ENCODE measurements around the gene LAMA2. TPM values are rescaled to one million over a fixed set of nuclear protein-coding genes. Genes with fewer than 3 reads are reported as not detected.

LAMA2 gene
- total RNA-seq, 2 experiments from 2014 or later, result 0.69 to 1.5 TPM

GRCh38 chr6:129329678-129330077 lies 446.7 kb downstream of the LAMA2 start:
- no peaks in the 10 kb centered on the region for H3K4me1 Mint-ChIP-seq (ENCODE audit: low read depth)
- no peak for DNase-seq
- intact Hi-C loops (cut with micrococcal nuclease), result no loop called here
- peaks cover 2% of the 10 kb centered on the region for H3K27me3 Mint-ChIP-seq
- no peaks in the 10 kb centered on the region for H3K9me3 Mint-ChIP-seq
- TF ChIP-seq CTCF (IDR thresholded peaks at IDR 0.05), result no peak
- no peak overlapping the region for H3K27ac Mint-ChIP-seq
- H3K36me3 Mint-ChIP-seq (ENCODE audit: low read depth), result no peaks in the 10 kb centered on the region
- CTCF ChIA-PET, result interaction anchor here (1.3 kb wide), 1 partner anchor 8 kb away, joined by 3 read pairs; no protein-coding TSS in a partner anchor
- no peak for ATAC-seq
- H3K4me3 Mint-ChIP-seq, result no peak overlapping the region
- POLR2A ChIA-PET, result no interaction called here

- no peak for TF ChIP-seq CTCF (IDR thresholded peaks at IDR 0.05)
- Mint-ChIP-seq H3K27me3 (no peaks in the 10 kb centered on the region), H3K4me3 (no peak overlapping the region), H3K27ac (no peak overlapping the region), H3K4me1 (ENCODE audit: low read depth) (no peaks in the 10 kb centered on the region), H3K36me3 (ENCODE audit: low read depth) (no peaks in the 10 kb centered on the region), H3K9me3 (no peaks in the 10 kb centered on the region)
- ChIA-PET POLR2A (no interaction called here), CTCF (interaction anchor here (1.0 to 1.9 kb wide), 2 partner anchors 19 to 39 kb away, joined by 3 to 4 read pairs; no protein-coding TSS in a partner anchor)
- ATAC-seq (no peak), DNase-seq (no peak)
- intact Hi-C loops (cut with micrococcal nuclease), result no loop called here
Measured at GRCh38 chr6:129331450-129332138, 448.7 kb downstream of the LAMA2 start.

- H3K9me3 Mint-ChIP-seq, result no peaks in the 10 kb centered on the region
- peaks cover 8% of the 10 kb centered on the region for H3K27me3 Mint-ChIP-seq
- no peak overlapping the region for H3K27ac Mint-ChIP-seq
- no peak for TF ChIP-seq CTCF (IDR thresholded peaks at IDR 0.05)
- no peak for ATAC-seq
- ChIA-PET POLR2A (no interaction called here), CTCF (no interaction called here)
- H3K4me1 Mint-ChIP-seq (ENCODE audit: low read depth), result no peaks in the 10 kb centered on the region
- intact Hi-C loops (cut with micrococcal nuclease), result no loop called here
- peaks cover 2% of the 10 kb centered on the region for H3K36me3 Mint-ChIP-seq (ENCODE audit: low read depth)
- DNase-seq, result no peak
- no peak overlapping the region for H3K4me3 Mint-ChIP-seq
Measured at GRCh38 chr6:129335792-129336191, 452.9 kb downstream of the LAMA2 start.

GRCh38 chr6:129338683-129339082 lies 455.7 kb downstream of the LAMA2 start:
- no peak for TF ChIP-seq CTCF (IDR thresholded peaks at IDR 0.05)
- Mint-ChIP-seq H3K4me1 (ENCODE audit: low read depth) (no peaks in the 10 kb centered on the region), H3K27me3 (peaks cover 8% of the 10 kb centered on the region), H3K9me3 (no peaks in the 10 kb centered on the region), H3K27ac (no peak overlapping the region), H3K4me3 (no peak overlapping the region), H3K36me3 (ENCODE audit: low read depth) (peaks cover 2% of the 10 kb centered on the region)
- DNase-seq, result no peak
- ATAC-seq, result no peak
- ChIA-PET POLR2A (no interaction called here), CTCF (no interaction called here)
- intact Hi-C loops (cut with micrococcal nuclease), result no loop called here

GRCh38 chr6:129340983-129341382 lies 458.0 kb downstream of the LAMA2 start:
- DNase-seq (no peak), ATAC-seq (no peak)
- TF ChIP-seq CTCF (IDR thresholded peaks at IDR 0.05), result no peak
- Mint-ChIP-seq H3K27me3 (peaks cover 13% of the 10 kb centered on the region), H3K4me1 (ENCODE audit: low read depth) (no peaks in the 10 kb centered on the region), H3K4me3 (no peak overlapping the region), H3K27ac (no peak overlapping the region), H3K36me3 (ENCODE audit: low read depth) (peaks cover 2% of the 10 kb centered on the region), H3K9me3 (no peaks in the 10 kb centered on the region)
- ChIA-PET POLR2A (no interaction called here), CTCF (interaction anchor here (0.8 to 1.0 kb wide), 3 partner anchors 10 to 30 kb away, joined by 3 read pairs; no protein-coding TSS in a partner anchor)
- intact Hi-C loops (cut with micrococcal nuclease), result no loop called here

Data from activated CD8-positive, alpha-beta T cell treated with anti-CD3 and anti-CD28 coated beads for 36 hours (primary cell).